Peyer's patch (tissue), 4 donors: ENCODE data around the gene C11orf54.

ENCODE experiments used
- CTCF ChIP-seq, 6 experiments: fragments of 450-650 bp in 4 of 6; fragments of 200-600 bp in 2 of 6; sonication (generic) in 1 of 6; IDR thresholded peaks; one replicate each; pipeline ENCODE4 v1.5.1; 2017 to 2019; ENCODE audit warnings: antibody characterized with exemption in 6 of 6, mild to moderate bottlenecking in 3 of 6, moderate library complexity in 1 of 6
- POLR2A ChIP-seq, 2 donors: fragments of 450-650 bp; IDR thresholded peaks; one replicate each; pipeline ENCODE4 v1.5.1; 2017; ENCODE audit warnings: antibody characterized with exemption in 2 of 2, mild to moderate bottlenecking in 2 of 2, moderate library complexity in 2 of 2

DNA sequence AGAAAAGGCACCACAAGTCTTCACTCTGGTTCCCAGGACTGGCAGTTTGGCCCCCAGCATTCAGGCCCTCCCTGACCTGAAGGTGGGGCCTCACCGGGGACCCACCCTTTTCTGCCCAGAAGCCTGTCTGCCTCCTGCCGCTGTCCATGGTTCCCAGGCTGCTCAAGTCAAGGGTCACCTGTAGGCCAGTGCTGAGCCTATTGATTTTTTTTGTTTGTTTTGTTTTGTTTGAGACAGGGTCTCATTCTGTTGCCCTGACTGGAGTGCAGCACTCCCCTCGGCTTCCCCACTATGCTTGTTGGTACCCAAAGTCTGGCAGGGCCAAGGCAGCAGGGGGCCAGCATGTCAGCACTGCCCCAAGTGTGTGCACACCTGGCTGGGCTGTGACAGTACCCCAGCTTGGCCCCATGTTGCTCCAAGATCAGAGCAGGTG is 31.6 kb downstream of the C11orf54 start:
- TF ChIP-seq CTCF (IDR thresholded peaks at IDR 0.05) (no peak), POLR2A (IDR thresholded peaks at IDR 0.05) (no peak)
